Stimulated activated CD8-positive, alpha-beta memory T cell treated with anti-CD3 and anti-CD28 coated beads, Interleukin-7, amount 100 ng/mL, for 1 hour (primary cell): ENCODE data around the gene CRIP3.
A peak's percentile ranks its signal among the peaks of the same experiment; 100 is the strongest.
"Not testable (repeated sequence)": the region's sequence is repeated elsewhere in the genome, so short reads cannot be mapped to it uniquely, and the experiment has no call there.

Source experiments
- DNase-seq, 2 donors: peaks; one replicate each; pipeline ENCODE4 v3.0.0-alpha.2; 2020; ENCODE audit warnings: low read depth in 2 of 2

Gene CRIP3, protein sequence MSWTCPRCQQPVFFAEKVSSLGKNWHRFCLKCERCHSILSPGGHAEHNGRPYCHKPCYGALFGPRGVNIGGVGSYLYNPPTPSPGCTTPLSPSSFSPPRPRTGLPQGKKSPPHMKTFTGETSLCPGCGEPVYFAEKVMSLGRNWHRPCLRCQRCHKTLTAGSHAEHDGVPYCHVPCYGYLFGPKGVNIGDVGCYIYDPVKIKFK

DNA sequence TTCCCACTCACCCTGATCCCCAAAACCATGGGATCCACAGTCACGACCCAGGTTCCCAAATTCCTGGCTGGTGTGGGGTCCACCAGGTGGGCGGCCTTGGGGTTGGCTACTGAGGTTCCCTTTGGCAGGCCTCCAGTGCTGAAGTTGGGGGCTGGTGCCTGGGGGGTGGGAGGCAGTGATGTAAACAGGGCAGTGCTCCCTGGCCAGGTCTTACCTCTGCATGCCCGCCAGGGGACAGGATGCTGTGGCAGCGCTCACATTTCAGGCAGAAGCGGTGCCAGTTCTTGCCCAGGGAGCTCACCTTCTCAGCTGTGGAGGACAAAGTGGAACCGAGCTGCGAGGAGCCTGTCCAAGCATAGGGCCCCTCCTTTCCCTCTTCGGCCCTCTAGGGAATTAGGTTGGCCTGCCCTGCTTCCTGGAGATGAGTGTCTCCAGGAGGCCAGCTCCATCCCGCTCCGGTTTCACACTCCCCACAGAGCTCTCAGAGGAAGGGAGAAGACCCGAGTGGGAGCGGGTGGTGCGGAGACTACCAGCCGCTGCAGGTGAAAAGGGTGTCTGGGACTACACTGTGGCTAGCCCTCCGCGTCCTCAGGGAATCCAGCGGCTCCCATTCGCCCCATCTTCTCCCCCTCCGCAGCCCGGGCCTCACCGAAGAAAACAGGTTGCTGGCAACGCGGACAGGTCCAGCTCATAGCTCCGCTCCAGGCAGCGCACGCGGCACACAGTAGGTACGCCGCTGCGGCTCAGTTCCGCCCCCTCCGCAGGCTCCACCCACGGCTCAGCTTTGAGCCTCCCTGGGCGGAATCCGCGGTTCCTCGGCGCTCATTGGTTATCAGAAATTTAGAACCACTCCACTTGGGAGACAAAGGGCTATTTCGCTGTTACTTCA lies at the start of gene CRIP3:
Gene CRIP3 (minus strand): TSS at position 726 of the 889 bp plus-strand sequence. CDS start 34 bp downstream, at position 692.
- DNase-seq, result peak; percentile 5 to 21

DNA sequence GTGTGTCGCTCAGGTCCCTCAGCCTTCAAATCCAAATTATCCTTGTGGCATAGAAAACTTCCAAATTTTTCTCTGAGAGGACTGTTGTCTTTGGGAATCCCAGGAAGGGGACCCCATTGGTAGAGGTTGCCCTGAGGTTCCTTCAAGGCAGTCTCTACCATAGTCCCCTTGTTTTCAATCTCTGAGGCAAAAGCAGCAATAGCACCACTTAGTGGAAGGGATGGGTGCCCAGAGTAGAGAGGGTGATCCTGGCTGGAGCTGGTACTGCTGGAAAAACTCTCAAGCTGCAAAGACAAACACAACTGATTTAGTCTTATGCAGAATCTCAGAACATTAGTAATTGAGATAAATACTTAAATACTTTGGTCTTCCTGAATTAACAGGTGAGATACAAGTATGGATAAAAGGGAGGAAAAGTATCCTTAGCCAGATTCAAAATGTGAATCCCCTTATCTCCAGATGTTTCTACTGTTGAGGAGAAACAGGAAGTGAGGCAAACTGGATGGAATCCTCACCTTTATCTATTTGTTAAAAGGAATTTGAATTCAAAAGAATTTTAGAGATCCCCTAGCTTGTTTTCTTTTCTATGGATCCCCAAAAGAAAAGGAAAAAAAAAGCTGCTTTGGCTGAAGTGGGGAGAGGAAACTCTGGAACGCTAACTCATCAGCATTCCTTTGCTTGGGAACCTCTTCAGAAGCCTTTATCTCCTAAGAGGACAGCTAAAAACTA lies 47.4 kb upstream of the CRIP3 start:
- no peak for DNase-seq

DNA sequence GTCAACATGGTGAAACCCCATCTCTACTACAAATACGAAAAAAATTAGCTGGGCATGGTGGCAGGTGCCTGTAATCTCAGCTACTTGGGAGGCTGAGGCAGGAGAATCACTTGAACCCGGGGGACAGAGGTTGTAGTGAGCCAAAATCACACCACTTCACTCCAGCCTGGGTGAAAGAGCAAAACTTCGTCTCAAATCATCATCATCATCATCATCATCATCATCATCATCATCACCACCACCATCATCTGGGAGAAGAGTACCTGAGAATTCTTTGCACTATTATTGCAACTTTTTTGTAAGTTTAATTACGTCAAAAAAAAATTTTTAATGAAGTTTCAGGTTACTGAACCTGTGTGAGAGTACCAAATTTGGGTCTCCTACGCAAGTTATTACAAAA lies 43.3 kb upstream of the CRIP3 start:
- not testable (repeated sequence) for DNase-seq

DNA sequence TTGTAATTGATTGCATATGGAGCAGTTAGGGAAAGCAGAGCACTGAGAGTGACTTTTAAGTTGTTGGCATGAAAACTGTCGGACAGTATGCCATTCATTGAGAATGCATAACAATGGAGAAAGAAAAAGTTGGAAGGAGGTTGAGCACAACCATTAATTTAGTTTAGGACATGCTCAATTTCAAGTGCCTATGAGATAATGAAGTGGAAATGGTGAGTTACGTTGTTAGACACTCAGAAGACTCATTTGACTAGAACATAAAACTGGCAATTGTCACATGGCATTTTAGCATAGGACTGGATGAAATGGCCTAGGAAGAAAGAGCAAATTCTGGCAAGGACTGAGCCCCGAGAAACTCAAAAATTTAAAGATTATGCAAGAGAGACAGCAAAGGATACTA lies 38.8 kb upstream of the CRIP3 start:
- no peak for DNase-seq

DNA sequence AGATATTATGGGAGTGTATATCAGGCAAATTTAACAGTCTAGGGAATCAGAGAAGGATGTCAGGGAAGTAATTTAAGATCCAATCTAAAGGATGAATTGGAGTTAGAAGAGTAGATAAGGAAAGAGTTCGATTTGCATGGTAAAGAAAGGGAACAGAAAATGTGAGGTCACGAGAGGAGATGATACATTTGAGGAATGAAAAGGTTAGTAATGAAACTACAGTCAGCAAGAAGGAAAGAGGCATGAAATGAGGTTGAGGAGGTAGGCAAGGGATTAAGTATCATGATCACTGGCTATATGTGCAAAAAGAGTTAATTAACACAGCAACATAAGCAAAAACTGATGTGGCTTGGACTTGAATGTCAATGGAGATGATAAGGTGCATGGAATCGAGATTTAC lies 38.4 kb upstream of the CRIP3 start:
- DNase-seq, result no peak

DNA sequence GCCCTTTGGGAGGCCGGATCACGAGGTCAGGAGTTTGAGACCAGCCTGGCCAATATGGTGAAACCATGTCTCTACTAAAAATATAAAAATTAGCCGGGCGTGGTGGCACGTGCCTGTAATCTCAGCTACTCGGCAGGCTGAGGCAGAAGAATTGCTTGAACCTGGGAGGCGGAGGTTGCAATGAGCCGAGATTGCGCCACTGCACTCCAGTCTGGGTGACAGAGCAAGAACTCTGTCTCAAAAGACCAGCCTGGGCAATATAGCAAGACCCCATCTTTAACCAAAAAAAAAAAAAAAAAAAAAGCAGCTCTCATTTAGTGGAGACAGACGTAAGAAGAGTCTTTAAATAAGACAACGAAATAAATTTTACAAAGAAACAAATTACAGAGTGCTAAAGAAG lies 37.6 kb upstream of the CRIP3 start:
- not testable (repeated sequence) for DNase-seq

DNA sequence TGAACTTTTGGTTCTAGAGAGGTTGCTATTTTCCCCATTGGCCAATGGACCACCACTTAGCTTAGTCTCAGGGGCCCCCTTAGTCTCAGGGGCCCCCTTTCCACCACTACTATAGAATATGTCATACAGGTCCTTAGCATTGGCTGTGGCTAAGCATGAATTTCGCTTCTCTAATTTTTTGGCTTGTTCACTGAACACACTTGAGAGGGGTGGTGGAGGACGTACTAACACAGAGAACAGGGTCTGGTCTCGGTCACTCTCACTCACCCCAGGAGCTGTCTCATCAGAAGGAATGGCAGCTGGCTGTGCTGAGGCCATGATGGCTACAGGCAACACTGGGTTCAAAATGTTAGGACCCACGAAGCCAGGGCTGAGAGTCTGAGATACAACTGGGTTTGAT lies 30.5 kb upstream of the CRIP3 start:
- no peak for DNase-seq

DNA sequence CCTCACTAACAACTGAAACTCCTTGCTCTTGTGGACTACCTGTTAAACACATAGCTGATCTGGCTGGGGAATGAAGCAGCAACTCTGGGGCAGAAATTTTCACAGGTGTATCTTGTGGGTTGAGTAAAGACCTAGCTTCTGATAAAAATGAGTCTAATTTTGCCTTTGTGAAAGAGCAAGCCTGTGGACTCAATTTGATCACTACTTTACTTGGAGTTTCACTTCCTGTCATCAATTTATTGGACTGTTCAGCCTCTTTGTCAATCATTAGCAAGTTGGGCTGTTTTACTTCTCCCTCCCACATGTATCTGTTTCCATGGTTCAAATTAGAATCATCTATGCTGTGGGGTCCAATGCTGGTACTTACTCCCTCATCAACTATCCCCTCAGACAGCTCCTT lies 29.6 kb upstream of the CRIP3 start:
- no peak for DNase-seq

DNA sequence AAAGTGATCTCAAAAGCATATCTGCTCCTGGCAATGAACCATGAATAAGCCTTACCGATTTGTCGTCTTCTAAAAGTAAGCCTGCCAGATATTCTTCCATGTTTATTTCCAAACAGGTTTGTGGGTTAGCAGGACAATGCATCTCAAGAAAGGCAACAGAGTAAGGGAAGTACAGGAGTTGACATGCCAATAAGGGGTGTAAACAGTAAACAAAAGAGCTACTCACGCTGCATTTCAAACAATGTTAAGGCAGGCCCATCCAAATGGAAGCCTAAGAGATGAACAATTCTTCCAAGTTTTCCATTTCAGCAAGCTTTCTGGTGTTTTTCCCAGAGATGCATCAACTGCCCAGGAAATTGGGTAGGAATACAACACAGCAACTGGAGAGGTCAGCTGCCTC lies 27.8 kb upstream of the CRIP3 start:
- no peak for DNase-seq

DNA sequence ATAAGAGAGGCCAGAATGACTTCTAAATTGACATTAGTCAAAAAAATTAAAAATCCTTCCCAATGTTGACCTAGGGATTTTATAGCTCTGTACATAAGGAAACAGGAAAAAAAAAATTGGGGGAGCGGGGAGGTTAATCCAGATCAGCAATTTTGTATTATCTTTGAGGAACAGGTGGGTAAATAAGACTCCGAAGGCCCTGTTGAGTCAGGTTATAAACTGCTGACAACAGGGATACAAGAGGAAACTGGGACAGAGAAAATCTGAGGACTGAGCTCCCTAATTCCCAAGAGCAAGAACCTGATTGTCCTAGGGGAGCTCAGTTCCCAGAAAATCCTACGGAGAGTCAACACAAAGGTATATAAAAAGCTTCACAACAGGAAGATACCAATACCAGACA lies 26.8 kb upstream of the CRIP3 start:
- no peak for DNase-seq

DNA sequence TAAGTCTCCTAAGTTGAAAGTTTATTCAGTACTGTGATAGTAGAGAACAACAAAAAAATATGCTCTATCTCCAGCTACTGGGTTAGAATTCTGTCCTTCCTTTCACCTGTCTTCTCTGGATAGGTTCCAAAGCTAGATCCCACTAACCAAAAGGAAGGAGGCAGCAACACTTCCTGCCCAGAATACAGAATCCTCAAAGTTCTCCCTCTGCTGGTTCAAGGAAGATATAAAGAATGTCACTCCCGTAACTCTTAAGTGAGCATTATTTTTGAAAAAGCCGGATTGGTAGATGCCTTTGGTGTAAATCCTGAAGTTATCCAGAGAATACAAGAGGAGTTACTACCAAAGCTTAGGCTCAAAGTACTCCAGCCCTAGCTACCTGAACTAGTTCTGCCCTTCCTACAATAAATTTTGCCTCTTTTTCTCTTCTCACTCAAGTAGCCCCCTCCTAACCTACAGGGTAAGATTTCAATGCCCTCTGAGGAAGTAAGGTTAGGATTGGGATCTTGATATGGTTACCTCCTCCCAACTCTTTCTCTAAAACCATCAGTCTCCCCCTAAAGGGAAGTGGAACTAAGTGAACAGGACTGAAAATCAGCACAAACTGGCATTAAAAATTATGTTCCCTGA lies 26.0 kb upstream of the CRIP3 start:
- DNase-seq, result no peak

DNA sequence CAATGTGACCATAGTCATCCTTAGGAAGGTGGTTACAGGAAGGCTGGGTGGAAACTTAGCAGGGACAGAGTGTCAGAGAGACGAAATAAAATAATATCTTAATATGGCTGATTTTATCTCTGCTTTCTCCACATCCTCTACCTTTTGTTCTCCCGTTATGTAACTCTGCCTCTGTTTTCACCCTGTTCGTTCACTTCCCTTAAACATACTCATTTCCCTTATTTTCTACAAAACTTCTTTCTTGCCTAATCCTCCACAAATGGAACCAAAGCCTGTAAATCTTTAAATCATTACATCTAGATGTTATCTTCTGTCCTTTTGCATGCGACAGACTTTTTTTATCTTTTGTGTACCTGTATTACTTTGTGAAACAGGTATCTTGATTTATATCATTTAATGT lies 23.3 kb upstream of the CRIP3 start:
- DNase-seq, result no peak

DNA sequence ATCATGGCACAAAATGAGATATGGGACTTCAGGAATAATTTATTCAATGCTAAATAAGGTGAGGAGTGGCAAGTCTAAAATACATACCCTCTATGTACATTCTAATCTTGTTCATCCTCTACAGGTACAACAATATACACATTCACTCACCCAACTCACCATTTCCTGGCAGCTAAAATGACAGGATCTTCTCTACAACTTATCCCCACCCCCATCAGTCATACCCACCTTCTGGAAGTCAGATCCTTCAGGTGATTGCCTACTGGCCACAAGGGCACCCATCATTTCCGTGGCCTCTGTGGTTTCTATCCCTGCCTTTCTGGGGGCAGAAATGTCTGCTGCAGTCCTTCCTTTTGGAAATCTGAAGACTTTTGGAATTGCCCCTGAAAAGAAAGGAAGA lies 22.8 kb upstream of the CRIP3 start:
- no peak for DNase-seq

DNA sequence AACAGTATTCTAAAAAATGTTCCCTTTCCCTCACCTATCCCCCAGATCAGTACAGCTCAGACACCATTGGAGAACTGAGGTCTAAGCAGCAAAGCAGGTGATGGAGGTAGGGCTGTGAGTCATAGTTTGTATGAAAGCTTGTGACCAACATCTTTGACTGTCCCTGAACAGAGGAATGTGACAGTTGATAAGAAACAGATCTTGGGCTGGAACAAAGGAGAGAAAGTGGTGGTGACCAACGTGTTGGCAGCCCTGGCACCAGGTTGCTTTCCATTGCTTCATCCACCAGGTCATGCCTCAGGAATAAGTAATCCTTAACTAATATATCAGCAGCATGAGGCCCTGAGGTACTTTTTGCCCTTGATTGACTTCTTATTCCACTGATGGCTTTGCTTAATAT lies 19.9 kb upstream of the CRIP3 start:
- DNase-seq, result no peak

DNA sequence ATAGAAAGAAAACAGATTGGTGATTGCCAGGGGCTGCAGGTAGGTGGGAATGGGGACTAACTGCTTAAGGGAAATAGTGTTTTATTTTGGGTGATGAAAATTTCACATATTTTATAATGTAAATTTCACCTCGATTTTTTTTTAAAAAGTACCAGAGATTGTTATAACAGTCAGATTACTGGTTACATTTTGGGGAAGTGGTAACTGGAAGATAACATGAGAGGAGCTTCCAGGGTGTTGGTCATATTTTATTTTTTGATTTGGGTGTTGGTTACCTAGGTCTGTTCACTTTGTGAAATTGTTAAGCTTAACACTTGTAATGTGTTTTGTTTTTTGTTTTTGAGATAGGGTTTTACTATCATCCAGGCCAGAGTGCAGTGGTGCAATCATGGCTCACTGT lies 17.2 kb upstream of the CRIP3 start:
- DNase-seq, result no peak

DNA sequence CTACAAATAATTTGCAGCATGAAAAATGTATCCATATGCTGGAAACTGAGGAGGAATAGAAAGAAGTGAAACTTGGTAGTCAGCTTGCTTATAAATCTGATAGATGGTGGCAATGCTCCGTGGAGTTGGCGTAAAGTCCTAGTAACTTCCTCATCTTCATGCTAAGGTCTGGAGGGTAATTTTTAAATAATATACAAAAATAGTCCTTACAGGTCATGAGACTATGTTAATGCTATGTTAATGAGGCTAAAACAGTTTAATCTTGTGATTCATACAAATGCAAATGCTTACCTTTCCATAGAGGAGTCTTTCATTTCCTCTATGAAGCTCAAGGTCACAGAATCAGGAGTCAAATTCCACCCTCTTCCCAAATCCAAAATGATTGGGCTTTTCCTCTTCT lies 9.4 kb upstream of the CRIP3 start:
- no peak for DNase-seq

DNA sequence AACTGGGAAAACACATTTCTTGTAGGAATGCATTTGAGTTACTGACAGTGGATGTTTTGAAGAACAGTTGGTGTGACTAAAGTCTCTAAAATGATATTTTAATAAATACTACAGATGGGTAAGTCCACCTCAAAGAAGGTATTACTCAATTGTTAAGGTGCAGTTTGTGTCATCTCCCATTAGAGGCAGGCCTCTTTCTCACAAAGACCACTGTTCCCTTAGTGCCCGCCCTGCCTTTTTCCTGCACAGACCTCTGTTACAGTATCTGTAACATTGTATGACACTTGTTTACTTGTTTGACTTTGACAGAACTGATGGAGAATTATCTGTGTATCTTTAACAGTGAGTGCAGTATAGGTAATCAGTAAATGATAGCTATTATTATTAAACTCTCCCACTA lies 5.2 kb upstream of the CRIP3 start:
- no peak for DNase-seq

DNA sequence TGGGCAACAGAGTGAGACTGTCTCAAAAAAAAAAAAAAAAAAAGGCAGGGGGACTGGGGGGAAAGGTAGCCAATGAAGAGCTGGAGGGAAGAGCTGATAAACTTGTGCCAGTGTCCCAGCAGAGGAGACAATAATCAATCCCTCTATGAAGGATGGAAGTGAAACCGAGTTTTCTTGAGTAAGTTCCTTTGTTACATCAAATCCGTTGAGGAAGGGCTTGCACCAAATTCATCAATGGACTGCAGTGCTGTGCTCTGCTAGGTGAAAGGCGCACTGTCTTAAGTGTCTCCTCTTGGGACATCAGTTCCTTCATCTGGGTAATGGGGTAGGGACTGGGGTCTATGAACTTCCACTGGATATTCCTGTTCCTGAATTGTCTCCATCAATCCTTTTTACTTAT lies 3.0 kb upstream of the CRIP3 start:
- DNase-seq, result no peak

DNA sequence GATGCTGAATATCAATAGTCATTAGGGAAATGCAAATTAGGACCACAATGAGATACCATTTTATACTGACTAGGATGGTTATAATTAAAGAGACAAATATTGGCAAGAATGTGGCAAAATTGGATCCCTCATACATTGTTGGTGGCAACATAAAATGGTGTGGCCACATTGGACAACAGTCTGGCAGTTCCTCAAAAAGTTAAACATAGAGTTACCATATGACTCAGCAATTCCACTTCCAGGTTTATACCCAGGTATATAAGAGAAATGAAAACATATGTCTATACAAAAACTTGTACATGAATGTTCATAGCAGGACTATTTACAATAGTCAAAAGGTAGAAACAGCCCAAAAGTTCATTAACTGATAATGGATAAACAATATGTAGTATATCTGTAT lies 2.0 kb upstream of the CRIP3 start:
- no peak for DNase-seq

DNA sequence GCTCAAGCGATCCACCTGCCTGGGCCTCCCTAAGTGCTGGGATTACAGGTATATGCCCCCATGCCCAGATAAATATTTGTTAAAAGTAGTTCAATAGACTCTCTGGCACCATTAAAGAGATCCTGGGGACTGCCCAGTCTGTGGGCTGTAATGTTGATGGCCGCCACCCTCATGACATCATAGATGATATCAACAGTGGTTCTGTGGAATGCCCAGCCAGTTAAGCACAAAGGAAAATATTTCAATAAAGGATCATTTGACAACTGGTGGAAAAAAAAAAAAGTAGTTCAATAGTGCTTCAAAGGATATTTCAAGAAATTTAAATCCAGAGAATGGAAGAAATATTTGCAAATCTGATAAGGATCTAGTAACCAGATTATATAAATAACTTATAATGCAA lies 1.5 kb upstream of the CRIP3 start:
- no peak for DNase-seq

DNA sequence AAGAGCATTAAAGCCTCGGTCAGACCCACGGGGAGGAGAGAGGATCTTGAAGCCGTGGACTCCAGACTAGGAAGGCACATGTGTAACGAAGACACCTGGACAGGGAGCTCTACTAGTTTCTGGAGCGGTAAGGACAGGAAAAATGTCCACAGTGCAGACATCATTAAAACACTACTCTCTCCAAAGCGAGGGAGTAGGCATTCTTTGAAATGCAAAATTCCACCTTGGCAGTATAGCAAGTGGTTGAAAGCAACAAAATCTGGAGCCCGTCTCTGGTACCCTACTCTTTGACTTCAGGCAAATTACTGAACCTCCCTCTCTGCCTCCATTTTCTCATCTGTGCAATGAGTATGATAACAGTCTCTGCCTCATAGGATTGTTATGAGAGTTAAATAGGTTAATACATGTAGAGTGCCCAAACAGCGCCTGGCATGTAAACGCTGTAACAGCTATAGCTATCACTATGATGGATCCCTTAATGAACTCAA lies 408 bp upstream of the CRIP3 start:
- no peak for DNase-seq

DNA sequence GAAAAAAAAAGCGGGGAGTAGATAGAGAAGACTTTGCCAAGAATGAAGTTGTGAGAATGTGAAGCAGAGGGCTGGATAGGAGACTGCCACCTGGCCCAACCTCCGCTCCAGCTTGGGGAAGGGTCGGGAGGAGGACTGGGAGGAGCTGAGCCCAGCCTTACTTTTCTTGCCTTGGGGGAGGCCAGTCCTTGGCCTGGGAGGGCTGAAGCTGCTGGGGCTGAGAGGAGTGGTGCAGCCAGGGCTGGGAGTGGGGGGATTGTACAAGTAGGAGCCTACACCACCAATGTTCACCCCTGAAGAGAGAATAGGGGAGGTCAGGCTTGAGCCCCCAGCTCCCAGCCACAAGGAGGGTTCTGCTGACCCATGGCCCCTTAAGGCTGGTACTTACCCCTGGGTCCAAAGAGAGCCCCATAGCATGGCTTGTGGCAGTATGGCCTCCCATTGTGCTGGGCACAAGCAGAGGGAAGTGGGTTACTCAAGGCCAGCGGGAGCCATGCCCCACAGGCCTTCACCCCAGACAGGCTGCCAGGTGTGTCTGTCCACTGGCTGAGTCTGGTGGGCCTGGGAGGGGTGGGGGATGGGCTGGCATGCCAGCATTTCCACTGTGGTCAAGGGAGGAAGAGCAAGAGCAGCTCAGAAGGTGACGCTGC lies 1.1 kb downstream of the CRIP3 start:
- no peak for DNase-seq
